ENCODE measurements around the gene SLC43A3.
"Not testable (repeated sequence)": the region's sequence is repeated elsewhere in the genome, so short reads cannot be mapped to it uniquely, and the experiment has no call there.

The SLC43A3 gene

DNA sequence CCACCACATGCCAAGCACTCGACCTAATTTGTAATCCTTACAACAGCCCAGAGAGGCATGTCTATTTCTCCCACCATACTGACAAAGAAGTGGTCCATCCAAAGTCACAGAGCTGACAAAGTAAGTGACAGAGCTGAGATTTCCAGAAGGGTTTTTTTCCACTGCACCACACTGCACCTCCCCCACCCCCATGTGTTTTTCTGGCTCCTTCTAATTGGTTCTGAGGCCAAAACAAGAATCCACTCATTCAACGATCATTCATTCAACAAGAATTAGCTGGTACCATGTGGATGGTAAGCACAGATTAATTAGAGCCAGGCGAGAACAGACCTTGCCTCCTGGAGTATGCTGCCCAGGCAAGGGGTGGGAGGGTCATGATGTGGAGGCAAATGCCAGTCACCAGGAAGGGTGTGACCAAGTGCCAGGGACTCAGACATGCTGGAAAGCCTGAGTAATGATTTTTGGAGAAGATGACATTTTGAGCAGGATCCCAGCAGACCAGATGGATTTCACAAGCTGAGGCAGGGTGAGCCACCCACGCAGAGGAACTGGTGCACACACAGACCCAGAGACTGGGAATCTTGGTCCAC lies 21.6 kb downstream of the SLC43A3 start:
- no peak for DNase-seq (ENCODE audit: low spot score)

DNA sequence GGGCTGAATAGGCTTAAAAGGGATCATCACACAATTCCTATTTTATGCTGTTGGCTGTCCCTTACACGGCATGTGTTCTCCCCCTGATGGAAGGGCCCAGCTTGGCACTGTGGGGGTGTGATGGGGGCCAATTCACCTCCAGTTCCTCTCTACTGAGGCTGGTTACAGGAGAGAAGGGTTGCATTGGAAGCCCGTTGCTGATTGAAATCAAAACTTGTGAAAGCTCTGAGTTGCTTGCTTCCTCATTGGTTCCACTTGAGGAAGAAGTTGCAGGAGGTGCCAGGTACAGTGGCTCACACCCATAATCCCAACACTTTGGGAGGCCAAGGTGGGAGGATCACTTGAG lies 23.1 kb downstream of the SLC43A3 start:
- no peak for DNase-seq (ENCODE audit: low spot score)

DNA sequence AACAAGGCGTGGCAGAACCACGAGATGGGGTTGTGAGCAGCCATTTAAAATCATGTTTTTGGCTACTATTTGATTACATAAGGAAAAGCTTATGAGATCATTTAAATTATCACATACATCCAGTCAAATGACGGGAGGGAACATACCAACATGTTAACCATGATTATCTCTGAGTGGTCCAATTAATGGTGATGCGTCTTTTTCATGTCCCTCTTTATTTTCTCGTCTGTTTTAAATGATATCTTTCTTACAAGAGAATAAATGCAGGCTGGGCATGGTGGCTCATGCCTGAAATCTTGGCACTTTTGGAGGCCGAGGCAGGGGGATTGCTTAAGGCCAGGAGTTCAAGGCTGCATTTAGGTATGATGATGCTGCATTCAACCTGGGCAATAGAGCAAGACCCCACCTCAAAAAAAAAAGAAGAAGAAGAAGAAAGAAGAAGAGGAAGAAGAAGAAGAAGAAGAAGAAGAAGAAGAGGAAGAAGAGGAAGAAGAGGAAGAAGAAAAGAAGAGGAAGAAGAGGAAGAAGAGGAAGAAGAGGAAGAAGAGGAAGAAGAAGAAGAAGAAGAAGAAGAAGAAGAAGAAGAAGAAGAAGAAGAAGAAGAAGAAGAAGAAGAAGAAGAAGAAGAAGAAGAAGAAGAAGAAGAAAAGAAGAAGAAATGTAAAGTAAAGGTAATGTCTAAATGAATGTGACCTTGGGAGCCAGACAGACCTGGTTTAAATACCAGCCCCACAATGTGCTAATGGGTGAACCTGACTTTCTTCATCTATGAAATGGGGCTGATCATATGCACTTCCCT lies 23.7 kb downstream of the SLC43A3 start:
- not testable (repeated sequence) for DNase-seq (ENCODE audit: low spot score)

DNA sequence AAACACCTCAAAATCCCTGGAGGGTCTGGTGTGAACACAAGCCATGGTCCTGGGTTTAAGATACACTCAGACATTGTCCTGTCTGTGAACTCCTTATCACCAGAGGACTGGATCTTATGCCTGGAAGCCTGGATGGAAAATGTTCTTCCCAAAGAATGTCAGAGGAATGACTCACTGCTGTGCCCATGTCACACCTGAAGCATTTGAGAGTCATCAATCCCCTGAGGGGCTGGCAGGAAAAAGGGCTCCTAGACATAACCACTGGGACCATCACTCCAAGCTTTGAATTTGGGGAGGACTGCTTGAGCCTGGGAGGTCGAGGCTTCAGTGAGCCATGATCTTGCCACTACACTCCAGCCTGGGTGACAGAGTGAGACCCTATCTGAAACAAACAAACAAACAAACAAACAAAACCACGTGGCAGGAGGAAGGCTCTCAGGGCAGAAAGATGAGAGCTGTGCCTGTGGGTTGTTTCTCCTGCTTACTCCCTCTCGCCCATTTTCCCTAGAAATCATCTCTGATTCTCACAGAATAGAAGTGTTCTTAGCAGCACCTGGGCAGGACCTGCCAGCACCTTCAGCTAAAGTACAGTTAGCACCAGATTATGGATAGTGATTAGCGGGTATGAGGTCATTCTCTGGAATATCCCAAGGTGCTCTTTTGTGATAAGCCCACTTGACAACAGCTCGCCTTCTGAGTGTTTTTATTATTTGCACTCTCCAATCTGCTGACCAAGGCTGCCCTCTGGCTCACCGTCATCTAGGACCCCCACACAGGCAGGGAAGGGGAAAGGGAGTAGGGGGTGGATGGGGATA lies 24.5 kb downstream of the SLC43A3 start:
- no peak for DNase-seq (ENCODE audit: low spot score)

DNA sequence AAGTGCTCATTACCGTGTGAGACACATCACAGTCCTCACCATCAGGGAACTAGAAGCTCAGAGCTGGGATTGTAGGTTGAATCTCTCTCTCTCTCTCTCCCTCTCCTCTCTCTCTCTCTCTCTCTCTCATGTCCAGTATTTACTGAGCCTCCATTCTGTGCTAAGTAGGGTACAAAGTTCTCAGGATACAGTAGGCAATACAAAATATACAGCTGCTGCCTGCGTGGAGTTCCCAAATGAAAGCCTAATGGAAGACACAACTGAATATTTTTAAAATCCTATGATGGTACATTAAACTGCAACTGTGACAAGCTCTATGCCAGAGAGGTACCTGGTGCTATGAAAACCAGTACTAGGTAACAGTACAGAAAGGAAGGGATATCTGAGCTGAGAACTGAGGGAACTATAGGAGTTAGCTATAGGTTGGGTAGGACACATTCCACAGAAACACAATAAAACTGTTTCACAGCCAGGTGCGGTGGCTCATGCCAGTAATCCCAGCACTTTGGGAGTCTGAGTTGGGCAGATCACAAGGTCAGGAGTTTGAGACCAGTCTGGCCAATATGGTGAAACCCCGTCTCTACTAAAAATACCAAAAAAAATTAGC lies 26.8 kb downstream of the SLC43A3 start:
- DNase-seq (ENCODE audit: low spot score): no peak

DNA sequence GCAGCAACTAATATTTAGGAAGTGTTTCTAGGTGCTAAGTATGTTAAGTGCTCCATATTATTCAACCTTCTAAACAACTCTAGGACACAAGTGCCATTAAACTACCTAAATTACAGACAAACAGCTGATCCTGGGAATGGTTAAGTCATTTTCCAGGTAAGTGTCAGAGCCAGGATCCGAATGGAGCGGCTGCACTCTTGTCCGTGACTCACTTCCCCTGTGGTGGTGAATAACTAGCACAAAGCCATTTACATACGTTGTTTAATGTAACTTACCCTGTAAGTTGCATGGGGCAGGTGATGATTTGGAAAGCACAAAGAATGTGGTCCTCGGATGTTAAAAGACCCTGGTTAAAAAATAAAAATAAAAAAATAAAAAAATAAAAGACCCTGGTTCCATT lies 27.7 kb downstream of the SLC43A3 start:
- DNase-seq (ENCODE audit: low spot score): no peak

DNA sequence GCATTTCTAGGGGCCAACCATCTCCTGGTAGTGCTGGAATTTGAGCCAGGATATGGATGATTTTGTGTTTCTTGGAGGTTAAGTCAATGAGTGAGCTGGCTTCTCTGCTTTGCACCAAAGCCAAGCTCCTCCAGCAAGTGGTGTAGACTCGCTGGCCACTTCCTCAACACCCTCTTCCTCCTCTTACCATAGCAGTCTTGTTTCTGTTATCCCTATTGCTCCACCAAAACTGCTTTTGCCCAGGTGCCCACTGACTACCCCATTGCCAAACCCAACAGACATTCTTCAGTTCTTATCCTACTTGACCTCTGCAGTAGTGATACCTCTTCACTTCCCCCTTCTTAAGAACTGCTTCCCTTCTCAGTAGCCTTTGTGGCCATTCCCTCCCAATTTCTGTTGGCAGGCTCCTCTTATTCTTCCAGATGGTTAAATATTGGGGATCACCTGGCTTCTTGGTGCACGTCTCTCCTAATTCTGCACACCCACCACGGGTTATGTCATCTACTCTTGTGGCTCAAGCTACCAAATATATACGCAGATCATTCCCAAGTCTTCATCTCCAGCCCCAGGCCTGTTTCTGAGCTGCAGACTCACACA lies 29.4 kb downstream of the SLC43A3 start:
- DNase-seq (ENCODE audit: low spot score): no peak

DNA sequence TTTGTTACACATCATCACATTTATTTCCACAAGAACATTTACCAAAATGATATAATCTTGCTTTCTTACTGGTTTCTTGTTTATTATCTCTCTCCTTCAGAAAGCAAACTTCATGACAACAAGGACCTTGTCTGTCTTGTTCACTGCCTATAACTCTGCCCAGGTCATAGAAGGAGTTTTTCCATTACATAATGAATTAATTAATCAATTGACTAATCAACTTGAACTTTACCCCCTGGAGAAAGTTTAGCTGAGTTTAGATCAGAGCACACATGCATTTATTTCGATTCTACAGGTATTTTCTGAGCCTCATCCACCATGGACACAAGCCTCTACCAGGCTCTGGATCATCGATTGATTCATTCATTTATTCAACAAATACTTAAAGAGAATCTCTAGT lies 30.2 kb downstream of the SLC43A3 start:
- no peak for DNase-seq (ENCODE audit: low spot score)

DNA sequence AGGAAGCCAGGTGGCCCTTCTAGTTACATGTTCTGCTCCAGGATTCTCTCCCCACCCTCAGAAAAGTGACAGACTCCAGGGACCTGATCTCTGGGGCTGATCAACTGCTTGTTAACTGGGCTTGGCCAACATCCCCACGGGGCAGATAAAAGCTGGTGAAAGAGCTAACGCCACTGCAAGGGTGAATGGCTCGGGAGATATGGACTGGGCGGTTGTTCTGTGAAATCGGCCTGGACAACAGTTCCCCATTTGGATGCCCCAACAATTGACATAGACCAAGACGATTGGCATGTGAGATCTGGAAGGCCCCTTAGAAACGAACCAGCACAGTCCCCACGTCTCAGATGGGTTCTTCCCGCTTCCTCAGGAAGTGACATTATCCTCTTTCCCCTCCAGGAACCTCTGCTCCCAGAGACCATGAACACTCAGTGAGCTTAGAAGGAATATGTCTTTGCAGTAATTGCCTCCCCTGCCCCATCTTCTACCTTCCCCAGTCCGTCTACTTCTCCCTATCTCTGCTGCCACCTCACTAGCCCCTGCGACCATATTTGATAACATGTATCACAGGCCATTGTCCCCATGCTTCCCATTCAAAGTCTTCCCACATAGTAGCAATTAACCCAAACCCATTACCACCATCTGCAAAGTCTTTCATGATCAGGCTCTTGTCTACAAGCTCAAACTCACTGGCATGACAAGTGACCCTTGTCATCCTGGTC lies 30.9 kb downstream of the SLC43A3 start:
- no peak for DNase-seq (ENCODE audit: low spot score)

DNA sequence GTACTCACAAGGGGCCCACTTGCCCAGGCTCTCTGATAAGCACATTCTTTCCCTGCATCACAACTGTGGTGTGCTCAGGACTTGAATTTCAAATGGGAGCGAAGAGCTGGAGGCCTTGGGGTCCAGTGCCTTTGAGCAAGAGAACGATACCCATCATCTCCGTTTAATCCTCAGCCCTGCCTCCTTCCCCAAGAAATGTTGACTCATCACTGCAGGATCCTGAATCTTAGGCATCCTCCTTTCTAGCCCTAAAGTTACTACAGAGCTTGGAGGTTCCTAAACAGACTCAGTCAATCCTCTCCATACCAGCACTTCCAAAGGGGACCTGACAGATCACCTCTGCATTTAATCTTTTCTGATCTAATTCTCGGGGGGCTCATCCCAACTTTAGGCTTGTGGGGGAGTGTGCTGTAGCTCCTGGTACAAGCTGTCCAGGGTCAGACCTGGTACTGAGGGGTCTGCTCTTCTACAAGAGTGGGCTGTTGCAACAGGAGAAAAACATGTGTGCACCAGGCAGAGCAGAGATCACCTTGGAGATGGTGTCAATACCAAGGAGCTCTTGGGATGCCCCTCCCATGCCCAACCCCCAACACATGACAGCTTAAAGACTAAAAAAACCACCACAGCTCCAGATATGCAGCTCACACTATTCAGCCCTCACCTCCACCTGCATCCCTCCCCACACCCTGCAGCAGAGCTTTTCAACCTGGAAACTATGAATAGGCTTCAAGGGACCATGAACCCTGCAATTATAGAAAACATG lies 32.5 kb downstream of the SLC43A3 start:
- DNase-seq (ENCODE audit: low spot score): no peak

DNA sequence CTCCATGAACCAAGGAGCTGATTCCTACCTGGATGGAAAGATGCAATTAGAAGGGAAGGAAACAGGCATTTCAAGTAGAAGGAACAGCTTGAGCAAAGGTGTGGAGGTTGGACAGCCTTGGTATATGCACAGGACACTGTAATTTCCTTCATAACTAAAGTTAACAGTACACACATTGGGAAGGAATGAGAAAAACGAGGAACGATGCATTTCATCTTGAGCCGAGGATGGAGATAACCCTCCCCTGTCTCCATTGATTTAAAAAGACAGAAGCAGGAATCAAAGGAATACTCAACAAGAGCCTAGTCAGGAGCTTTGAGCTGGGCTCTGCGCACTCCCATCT lies 34.2 kb downstream of the SLC43A3 start:
- no peak for DNase-seq (ENCODE audit: low spot score)

DNA sequence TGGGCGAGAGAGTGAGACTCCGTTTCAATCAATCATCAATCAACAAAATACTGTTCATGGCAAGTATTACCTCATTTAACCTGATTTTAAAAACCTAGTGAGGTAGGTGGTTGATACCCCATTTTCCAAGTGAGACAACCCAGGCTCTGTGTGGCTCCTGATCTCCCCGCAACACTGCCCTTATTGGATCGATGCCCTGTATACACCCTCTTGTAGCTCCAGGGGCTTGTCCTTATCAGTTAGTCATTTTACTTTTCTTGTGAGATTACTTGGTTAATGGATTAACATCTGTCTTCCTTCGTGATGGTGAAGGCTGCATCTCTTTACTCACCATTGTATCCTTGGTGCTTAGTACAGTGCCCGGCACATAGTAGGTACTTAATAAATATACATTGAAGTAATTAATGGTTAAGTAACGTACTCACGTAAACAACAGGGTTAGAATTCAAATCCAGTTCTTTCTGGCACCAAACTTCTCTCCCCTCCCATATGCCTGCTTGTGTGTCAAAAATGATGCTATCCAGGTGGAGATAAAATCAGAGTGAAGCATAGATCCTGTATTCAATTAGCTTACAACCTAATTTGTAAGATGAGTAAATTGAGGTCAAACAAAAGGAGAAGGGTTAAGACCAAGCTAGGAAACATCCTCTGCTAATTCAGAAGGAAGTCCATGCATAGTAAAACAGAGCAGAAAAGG lies 34.7 kb downstream of the SLC43A3 start:
- no peak for DNase-seq (ENCODE audit: low spot score)

DNA sequence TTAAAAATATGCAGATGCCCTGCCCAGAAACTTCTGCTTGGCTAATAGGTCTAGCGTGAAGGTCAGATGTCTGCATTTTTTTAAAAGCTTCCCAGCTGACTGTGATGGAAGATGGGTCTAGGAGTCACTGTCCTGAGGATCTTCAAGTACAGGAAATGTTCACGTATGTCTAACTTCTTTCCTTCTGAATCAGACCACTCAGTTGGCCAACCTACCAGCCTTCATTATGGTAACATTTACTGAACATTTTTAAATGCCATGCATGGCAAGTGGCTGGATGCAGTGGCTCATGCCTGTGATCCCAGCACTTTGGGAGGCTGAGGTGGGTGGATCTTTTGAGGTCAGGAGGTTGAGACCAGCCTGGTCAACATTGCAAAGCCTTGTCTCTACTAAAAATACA lies 35.4 kb downstream of the SLC43A3 start:
- DNase-seq (ENCODE audit: low spot score): no peak

DNA sequence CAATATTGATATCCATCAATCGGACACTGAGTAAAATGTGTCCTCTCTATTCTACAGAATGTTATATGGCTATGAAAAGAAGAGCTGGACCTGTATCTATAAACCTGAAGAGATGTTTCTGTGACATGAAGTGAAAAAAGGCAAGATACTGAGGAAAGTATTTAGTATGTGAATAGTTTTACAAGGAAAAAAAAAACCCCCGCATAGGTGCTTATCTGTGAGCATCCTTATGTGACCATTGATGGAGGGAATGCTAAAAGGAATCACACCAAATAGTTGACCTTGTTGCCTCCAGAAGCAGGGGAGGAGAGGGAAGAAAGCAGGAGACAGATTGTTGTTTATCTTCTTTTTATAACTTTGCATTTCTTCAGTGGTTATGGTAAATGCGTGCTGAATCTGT lies 35.8 kb downstream of the SLC43A3 start:
- no peak for DNase-seq (ENCODE audit: low spot score)

DNA sequence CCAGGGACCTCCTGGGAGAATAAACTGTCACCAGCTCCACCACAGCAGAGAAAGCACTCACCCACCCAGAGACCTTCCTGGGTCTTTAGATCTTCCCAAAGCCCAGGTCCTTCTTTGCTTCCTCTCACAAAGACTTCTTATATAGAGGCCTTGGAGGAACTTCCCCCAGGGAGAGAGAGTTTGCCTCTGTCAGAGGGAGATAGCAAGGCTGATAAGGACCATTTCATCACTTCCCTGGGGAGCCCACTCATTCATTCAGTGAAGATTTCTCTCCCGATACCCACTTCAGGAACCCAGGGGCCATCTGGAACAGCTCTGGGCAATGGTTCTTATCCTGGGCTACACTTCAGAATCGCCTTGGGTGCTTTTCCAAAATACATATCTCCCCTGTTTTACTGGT lies 36.4 kb downstream of the SLC43A3 start, which contains the start of gene PRG2:
Gene PRG2 (minus strand): TSS at position 116 of the 400 bp plus-strand sequence. CDS start 706 bp downstream, outside the sequence.
- DNase-seq (ENCODE audit: low spot score): no peak

DNA sequence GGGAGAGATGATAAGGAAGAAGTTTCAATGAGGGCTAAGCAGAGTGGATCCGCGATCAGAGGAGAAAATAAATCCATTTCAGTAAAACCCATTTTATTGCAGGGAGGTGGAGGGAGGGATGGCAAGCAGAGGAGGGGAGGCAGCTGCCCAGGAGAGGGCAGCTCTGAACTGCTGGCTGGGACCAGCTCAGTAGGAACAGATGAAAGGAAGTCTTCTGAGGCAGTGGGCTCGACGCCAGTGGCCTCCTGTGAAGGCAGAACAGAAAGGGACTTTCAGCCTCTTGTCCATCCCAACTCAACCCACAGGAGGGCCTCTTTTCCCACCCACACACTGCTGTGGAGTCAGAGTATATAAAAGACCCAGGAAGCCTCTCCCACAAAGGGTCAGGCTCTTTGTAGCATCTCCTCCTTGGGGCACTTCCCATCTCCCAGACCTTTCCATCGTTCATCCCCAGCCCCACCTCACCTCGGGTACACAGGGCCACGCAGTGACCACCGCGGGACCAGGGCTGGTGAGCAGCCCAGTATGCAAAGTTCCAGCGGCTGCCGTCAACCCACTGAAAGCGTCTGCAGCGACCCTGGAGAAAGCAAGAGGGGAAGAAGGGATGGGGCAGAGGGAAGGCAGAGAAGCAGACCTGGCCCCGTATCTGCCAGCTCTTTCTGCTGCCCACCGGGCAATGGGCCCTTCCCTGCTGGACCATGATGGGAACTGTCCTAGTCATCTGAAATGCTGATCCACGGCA lies 39.5 kb downstream of the SLC43A3 start:
- no peak for DNase-seq (ENCODE audit: low spot score)

DNA sequence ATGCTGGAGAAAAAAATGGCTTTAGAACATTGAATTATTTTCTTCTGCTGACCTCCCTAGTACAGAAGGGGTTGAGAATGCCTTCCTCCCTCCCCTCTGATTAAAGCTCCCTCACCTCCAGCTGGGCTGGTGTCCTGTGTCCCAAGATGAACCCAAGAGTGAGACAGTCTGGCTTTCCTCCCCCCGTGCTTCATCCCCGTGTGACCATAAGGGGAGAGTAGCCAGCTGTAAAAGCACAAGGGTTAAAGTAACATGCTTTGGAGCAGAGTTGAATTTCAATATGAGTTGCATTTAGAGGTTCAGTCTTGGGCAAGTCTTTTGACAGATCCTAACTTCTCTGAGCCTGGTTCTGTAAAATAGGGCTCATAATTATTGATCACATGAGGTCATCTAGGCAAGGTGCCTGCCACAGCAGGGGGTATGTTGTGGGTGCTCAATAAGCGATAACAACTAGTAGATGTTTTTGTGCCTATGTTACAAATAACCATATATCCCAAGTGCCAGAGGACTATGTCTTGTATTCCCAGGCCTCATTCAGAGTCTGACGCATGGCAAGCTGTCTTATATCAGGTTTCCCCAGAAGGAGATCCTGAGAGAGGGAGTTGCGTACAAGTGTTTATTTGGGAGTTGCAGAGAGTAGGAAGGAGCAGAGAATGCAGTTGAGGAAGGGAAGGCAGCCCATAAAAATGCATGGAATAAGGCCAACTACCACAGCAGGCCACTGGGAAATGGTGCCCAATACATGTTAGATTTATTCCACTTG lies 40.6 kb downstream of the SLC43A3 start:
- DNase-seq (ENCODE audit: low spot score): no peak

DNA sequence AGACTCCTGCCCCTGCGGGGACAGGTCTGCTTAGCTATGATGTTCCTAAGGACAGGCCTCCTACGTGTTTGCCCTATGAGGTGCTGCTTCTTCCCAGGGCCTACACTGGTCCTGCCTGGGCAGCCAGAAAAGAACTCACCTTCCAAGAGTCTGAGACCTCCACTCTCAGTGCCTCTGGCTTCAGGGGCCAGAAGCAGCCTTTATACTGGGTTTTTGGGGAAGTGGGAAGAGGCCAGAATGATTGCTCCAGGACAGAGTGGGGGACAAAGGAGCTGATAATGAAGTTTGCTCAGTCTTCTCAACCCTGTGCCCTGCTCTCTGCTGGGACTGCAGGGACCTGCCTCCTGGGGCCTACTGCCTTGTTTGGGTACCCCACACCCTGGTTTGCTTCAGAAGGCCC lies 45.9 kb downstream of the SLC43A3 start, which contains the start of gene PRG3:
Gene PRG3 (minus strand): TSS at position 176 of the 400 bp plus-strand sequence. CDS start 442 bp downstream, outside the sequence.
- DNase-seq (ENCODE audit: low spot score): no peak

DNA sequence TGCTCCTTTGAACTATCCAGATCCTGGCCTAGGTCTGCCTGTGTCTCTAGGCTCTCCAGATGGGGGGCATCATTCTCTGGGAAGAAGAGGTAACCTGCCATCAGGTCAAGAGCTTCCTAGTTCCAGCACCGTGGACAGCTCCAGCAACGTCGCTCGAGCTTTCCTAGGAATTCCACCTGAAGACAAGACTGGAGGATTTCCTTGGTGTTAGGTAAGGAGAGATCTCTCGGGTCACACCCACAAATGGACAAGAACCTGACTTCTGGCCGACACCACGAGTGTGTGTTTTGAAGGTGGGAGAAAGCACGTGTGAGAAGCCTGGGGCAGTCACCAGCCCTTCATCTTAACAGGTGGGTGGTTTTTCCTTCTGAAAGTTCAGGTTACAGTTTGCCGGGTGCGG lies 47.2 kb downstream of the SLC43A3 start:
- peak; percentile 81 for DNase-seq (ENCODE audit: low spot score)

Data from iPS-NIHi11 (cell line).